LNCAP (cell line): Measurements from ENCODE around the gene LOXL3.

ENCODE experiments used
- CTCF ChIP-seq: fragments of 450-650 bp; IDR thresholded peaks from 2 replicates; pipeline ENCODE4 v1.5.1; 2017; ENCODE audit warnings: mild to moderate bottlenecking

LOXL3 gene

GRCh38 chr2:74499267-74499939 is 54.3 kb downstream of the LOXL3 start, which contains the start of gene LBX2:
TSS of gene LBX2 (minus strand) at chr2:74499603. CDS start at chr2:74499537, 66 bp downstream.
- TF ChIP-seq CTCF: no peak

- TF ChIP-seq CTCF: no peak
Observed at GRCh38 chr2:74498500-74499266, 55.1 kb downstream of the LOXL3 start.

DNA sequence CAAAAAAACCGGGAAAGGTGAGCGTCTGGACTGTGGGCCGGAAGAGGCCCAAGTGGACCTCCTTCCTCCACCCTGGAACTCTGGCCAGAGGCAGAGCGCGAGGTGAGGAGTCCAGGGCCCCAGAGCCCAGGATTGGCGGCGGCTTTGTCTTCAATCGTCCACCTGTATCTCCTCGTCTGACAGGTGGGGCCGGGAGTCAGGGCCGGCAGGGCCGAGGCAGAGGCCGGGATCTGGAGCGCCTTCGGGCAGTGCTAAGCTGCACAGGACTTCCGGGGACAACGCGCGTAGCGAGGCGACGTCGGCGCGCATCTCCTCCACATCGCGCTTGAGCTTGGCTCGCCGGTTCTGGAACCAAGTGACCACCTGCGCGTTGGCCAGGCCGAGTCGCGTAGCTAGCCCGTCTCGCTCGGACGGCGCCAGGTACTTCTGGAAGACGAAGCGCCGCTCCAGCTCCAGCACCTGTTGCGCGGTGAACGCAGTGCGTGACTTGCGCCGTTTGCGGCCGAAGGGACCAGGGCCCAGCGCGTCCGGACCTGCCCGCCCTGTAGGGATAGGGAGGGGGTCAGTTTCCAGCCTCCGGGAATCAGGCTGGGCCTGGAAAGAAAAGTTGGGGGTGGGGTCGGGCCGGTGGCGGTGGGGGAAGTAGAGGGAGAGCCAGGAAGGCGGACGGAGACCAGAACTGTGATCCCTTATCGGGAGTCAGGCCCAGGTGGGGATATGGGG is 55.8 kb downstream of the LOXL3 start:
- no peak for TF ChIP-seq CTCF

GRCh38 chr2:74496997-74497776 is 56.6 kb downstream of the LOXL3 start:
- TF ChIP-seq CTCF: no peak

DNA sequence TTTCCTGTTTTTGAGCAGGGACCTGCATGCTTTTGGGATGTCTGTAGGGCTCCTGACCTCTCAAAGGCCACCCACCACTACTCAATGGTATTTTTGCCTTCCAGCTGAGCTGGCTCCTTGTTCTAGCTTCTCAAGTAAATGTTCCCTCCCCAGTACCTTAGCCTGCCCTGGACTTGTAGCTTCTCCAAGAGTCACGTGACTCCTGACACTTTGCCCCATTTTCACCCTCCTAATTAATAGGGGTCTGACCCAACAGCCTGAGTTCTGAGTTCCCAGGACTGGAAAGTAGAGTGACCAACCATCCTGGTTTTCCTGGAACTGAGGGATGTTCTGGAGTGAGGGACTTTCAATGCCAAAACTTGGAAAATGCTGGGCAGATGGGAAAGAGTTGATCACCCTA is 58.3 kb downstream of the LOXL3 start:
- no peak for TF ChIP-seq CTCF

DNA sequence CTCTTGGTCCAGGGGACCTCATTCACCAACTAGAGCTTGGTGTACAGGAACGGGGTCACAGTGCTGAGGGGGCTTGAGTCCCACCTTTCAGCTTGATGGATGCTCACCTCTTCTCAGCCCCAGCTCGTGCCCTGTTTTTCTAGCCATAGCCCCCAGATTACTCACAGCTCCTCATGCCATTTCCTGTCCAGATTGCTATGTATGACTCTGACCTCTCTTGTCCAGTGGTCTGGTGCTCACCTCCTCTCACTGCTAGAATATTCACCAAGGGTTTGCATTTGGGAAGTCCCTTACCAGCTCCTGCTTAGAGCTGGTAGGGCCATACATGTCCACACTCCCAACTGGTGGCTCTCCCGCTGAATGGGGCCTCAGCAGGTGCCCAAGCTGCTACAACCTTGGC is 60.2 kb downstream of the LOXL3 start:
- TF ChIP-seq CTCF: no peak
